ENCODE results near the gene RBPJ. TPM values are rescaled to one million over a fixed set of nuclear protein-coding genes. Genes with fewer than 3 reads are reported as not detected.

The RBPJ gene
- polyA plus RNA-seq, 1 experiment = 218 TPM

DNA sequence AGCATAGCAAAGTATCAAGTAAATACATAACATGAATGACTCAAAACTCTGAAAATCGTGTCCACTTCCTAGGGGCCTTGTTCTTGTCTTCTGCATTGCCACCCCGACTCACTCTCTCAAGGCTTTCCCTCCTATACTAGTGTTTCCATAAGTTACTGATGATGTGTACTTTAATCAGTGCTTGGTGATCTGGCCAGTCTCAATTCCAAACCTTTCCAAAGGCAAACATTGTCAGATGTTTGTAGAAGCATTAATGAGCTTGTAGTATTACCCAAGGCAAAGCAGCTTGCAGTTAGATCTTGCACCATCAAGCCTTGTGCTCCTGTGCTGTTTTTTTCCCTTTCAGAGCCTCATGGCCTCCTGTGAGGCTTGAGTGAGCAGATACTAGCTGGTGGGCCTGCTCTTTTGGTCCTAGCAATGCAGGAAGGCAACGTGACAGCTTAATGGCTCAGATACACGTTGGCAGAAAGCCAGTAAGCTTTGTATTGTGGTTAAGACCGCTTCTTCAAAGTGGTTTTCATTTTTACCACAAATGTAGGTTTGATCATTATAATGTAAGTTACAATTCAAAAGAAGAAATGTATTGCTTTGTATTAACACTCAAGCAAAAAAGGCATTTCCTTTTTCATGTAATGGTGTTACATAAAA lies 51.8 kb downstream of the RBPJ start:
- Histone ChIP-seq H3K27me3 (ENCODE audit: control insufficient read depth, insufficient read depth, low read length) (no peaks in the 10 kb centered on the region), H3K4me3 (ENCODE audit: low read depth, low read length) (no peak overlapping the region), H3K27ac (ENCODE audit: low read depth, low read length) (peak overlapping the region; percentile 65), H3K9me3 (ENCODE audit: control insufficient read depth, insufficient read depth, low read length) (no peaks in the 10 kb centered on the region)
- ChIA-PET POLR2A (no interaction called here), CTCF (interaction anchor here (0.6 to 3.3 kb wide), 4 partner anchors 24 to 560 kb away, joined by 3 to 15 read pairs (median 4); no protein-coding TSS in a partner anchor)
- peak; percentile 21 for DNase-seq (ENCODE audit: low read depth, low spot score)
- TF ChIP-seq, protein P1, sequence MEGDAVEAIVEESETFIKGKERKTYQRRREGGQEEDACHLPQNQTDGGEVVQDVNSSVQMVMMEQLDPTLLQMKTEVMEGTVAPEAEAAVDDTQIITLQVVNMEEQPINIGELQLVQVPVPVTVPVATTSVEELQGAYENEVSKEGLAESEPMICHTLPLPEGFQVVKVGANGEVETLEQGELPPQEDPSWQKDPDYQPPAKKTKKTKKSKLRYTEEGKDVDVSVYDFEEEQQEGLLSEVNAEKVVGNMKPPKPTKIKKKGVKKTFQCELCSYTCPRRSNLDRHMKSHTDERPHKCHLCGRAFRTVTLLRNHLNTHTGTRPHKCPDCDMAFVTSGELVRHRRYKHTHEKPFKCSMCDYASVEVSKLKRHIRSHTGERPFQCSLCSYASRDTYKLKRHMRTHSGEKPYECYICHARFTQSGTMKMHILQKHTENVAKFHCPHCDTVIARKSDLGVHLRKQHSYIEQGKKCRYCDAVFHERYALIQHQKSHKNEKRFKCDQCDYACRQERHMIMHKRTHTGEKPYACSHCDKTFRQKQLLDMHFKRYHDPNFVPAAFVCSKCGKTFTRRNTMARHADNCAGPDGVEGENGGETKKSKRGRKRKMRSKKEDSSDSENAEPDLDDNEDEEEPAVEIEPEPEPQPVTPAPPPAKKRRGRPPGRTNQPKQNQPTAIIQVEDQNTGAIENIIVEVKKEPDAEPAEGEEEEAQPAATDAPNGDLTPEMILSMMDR (IDR thresholded peaks at IDR 0.05; ENCODE audit: low read depth, low read length) = no peak

DNA sequence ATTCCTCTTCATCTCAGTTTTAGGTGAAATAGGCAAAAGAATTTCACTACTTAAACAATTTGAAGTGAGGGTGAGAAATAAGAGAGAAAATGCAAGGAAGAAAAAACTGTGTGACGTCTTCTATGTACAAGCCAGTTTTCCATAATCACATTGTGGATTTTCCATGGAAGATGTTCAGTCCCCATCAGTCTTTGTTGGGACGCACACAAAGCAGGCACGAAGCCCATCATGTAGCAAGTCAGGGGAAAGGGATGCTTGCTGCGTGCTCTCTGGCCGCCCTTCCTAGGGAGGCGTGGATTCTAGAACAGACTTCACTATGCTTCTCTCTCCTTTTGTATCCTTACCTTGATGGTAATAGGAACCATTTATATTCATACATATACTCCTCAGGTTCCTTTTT lies 54.7 kb downstream of the RBPJ start:
- ChIA-PET POLR2A (no interaction called here), CTCF (no interaction called here)
- TF ChIP-seq, protein P1 (IDR thresholded peaks at IDR 0.05; ENCODE audit: low read depth, low read length) = no peak
- Histone ChIP-seq H3K9me3 (ENCODE audit: control insufficient read depth, insufficient read depth, low read length) (no peaks in the 10 kb centered on the region), H3K4me3 (ENCODE audit: low read depth, low read length) (no peak overlapping the region), H3K27me3 (ENCODE audit: control insufficient read depth, insufficient read depth, low read length) (no peaks in the 10 kb centered on the region), H3K27ac (ENCODE audit: low read depth, low read length) (no peak overlapping the region)
- no peak for DNase-seq (ENCODE audit: low read depth, low spot score)

DNA sequence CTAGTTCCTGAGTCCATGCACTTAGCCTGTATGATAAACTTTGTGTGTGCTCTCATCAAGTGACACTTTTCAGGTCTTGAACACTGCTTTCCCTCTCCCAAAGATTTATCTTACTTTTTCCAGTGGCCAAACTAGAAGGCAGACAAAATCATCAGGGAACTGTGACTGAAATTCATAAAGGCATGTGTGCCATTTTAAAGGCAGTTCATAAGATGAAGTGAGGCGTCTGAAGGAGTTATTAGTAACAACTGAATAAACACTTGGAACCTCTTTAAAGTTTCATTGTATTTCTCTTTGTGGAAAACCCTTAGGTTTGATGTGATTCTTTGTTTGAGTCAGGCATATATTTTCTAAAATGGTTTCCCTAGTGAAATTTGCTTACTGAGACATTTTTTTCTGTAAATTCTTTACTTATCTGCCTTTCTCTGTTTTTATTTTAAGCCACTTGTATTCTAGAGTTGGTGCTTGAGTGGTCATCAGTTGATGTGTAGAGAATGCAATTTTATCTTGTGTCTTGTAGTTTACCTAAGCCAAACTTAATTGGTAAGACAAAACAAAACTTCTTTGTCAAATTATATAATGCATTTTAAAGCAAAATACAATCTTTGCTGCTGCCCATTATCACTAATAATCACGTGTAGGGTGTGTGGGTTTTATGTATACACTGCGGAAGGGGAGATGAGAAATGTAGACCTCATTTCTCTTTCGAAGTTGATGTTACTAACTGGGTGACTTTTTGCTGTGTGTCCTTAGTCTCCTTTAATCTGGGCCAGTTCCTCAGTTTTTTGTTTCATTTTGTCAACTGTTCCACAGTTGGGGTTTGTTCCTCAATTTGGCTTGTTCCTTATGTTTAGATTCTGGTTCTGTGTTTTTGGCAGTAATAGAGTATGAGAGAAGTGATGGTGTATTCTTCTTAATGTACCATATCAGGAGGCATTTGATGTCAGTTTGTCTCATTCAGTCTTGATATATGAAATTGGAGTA lies 56.8 kb downstream of the RBPJ start:
- Histone ChIP-seq H3K27ac (ENCODE audit: low read depth, low read length) (no peak overlapping the region), H3K9me3 (ENCODE audit: control insufficient read depth, insufficient read depth, low read length) (no peaks in the 10 kb centered on the region), H3K4me3 (ENCODE audit: low read depth, low read length) (no peak overlapping the region), H3K27me3 (ENCODE audit: control insufficient read depth, insufficient read depth, low read length) (no peaks in the 10 kb centered on the region)
- ChIA-PET POLR2A (no interaction called here), CTCF (interaction anchor here (0.5 kb wide), 1 partner anchor 369 kb away, joined by 7 read pairs; no protein-coding TSS in a partner anchor)
- TF ChIP-seq, protein P1 (IDR thresholded peaks at IDR 0.05; ENCODE audit: low read depth, low read length) = no peak
- DNase-seq (ENCODE audit: low read depth, low spot score) = no peak

DNA sequence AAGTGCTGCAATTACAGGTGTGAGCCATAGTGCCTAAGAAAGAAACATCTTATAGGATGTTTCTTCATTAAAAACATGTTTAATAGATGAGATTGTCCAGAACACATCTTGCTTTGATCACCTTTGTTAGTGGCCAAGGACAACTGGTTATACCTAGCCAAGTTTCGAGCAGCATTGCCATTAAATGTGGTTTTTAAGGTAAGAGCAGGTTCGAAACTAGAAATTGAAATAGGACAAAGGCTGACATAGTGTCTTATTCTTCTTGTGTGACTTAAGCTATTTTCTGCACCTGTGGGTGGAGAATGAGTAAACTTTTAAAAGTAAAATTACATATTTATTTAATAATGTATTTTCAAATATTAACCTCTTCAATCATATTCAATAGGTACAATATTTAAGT lies 59.0 kb downstream of the RBPJ start:
- Histone ChIP-seq H3K9me3 (ENCODE audit: control insufficient read depth, insufficient read depth, low read length) (no peaks in the 10 kb centered on the region), H3K27ac (ENCODE audit: low read depth, low read length) (no peak overlapping the region), H3K27me3 (ENCODE audit: control insufficient read depth, insufficient read depth, low read length) (no peaks in the 10 kb centered on the region), H3K4me3 (ENCODE audit: low read depth, low read length) (no peak overlapping the region)
- POLR2A ChIA-PET = no interaction called here
- CTCF ChIA-PET = interaction anchor here (1.4 to 2.0 kb wide), 2 partner anchors 31 to 50 kb away, joined by 4 to 9 read pairs; no protein-coding TSS in a partner anchor
- DNase-seq (ENCODE audit: low read depth, low spot score) = no peak
- TF ChIP-seq, protein P1 (IDR thresholded peaks at IDR 0.05; ENCODE audit: low read depth, low read length) = no peak
